ENCODE measurements around the gene INPP5J.

The INPP5J gene

DNA sequence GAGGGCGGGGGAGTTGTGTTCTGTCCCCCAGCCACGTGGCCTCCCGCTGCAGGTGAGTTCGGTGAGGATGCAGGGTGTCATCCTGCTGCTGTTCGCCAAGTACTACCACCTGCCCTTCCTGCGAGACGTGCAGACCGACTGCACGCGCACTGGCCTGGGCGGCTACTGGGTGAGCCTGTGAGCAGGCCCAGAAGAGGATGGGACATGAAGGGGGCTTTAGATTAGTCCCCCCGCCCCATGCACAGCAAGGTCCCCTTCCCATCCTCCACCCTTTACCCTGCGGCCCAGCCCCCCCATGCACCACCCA is 4.1 kb downstream of the INPP5J start:
- TF ChIP-seq, protein P1, sequence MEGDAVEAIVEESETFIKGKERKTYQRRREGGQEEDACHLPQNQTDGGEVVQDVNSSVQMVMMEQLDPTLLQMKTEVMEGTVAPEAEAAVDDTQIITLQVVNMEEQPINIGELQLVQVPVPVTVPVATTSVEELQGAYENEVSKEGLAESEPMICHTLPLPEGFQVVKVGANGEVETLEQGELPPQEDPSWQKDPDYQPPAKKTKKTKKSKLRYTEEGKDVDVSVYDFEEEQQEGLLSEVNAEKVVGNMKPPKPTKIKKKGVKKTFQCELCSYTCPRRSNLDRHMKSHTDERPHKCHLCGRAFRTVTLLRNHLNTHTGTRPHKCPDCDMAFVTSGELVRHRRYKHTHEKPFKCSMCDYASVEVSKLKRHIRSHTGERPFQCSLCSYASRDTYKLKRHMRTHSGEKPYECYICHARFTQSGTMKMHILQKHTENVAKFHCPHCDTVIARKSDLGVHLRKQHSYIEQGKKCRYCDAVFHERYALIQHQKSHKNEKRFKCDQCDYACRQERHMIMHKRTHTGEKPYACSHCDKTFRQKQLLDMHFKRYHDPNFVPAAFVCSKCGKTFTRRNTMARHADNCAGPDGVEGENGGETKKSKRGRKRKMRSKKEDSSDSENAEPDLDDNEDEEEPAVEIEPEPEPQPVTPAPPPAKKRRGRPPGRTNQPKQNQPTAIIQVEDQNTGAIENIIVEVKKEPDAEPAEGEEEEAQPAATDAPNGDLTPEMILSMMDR (IDR thresholded peaks at IDR 0.05; ENCODE audit: insufficient read depth, low read depth, low read length, missing control alignments), result no peak
- DNase-seq (ENCODE audit: low read depth), result no peak
- H3K4me3 ChIP-seq (ENCODE audit: low read depth, low read length), result no peak overlapping the region

GRCh38 chr22:31127181-31127772 is 4.5 kb downstream of the INPP5J start:
- H3K4me3 ChIP-seq (ENCODE audit: low read depth, low read length), result no peak overlapping the region
- TF ChIP-seq, protein P1 (IDR thresholded peaks at IDR 0.05; ENCODE audit: insufficient read depth, low read depth, low read length, missing control alignments), result no peak
- DNase-seq (ENCODE audit: low read depth), result no peak

DNA sequence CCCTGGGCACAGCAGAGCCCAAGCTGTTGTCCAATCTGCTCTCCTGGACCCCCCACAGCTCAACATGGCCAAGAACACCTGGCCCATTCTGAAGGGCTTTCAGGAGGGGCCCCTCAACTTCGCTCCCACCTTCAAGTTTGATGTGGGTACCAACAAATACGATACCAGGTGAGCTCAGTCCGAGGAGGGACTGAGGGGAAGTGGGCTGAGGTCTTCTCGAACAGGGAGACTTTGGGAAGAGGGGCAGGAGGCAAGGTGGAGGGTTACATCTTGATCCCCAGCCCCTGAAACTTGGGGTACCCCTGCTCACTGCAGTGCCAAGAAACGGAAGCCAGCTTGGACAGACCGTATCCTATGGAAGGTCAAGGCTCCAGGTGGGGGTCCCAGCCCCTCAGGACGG is 5.4 kb downstream of the INPP5J start:
- DNase-seq (ENCODE audit: low read depth), result no peak
- no peak overlapping the region for H3K4me3 ChIP-seq (ENCODE audit: low read depth, low read length)
- TF ChIP-seq, protein P1 (IDR thresholded peaks at IDR 0.05; ENCODE audit: insufficient read depth, low read depth, low read length, missing control alignments), result no peak

- DNase-seq (ENCODE audit: low read depth), result no peak
- TF ChIP-seq, protein P1 (IDR thresholded peaks at IDR 0.05; ENCODE audit: insufficient read depth, low read depth, low read length, missing control alignments), result no peak
- H3K4me3 ChIP-seq (ENCODE audit: low read depth, low read length), result no peak overlapping the region
Observed at GRCh38 chr22:31130873-31131272, 8.1 kb downstream of the INPP5J start.

GRCh38 chr22:31133911-31134310 is 11.1 kb downstream of the INPP5J start:
- TF ChIP-seq, protein P1 (IDR thresholded peaks at IDR 0.05; ENCODE audit: insufficient read depth, low read depth, low read length, missing control alignments), result no peak
- no peak for DNase-seq (ENCODE audit: low read depth)

DNA sequence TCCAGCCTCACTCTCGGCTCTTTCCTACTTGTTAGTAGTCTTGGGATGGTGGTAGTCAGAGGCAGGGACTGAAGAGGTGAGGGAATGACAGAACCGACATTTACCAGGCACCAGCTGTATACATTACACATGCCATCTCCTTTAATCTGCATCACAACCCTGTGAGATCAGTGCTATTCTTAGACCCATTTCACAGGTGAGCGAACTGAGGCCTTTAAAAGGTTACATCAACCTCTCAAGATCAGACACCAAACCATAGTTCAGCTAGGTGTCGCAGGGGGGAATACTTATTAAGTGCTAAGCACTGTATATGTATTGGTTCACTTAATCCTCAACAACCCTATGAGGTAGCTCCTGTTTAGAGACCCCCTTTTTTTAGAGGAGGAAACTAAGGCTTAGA is 11.9 kb downstream of the INPP5J start:
- no peak for DNase-seq (ENCODE audit: low read depth)
- TF ChIP-seq, protein P1 (IDR thresholded peaks at IDR 0.05; ENCODE audit: insufficient read depth, low read depth, low read length, missing control alignments), result no peak
- H3K4me3 ChIP-seq (ENCODE audit: low read depth, low read length), result no peak overlapping the region

More at GRCh38 chr22:31133911-31134310, 11.1 kb downstream of the INPP5J start:
- no peak overlapping the region for H3K4me3 ChIP-seq (ENCODE audit: low read depth, low read length)

GRCh38 chr22:31135706-31136105 is 12.9 kb downstream of the INPP5J start:
- TF ChIP-seq, protein P1 (IDR thresholded peaks at IDR 0.05; ENCODE audit: insufficient read depth, low read depth, low read length, missing control alignments), result no peak
- no peak for DNase-seq (ENCODE audit: low read depth)
- no peak overlapping the region for H3K4me3 ChIP-seq (ENCODE audit: low read depth, low read length)
